GM18951 (cell line): ENCODE data around the gene INAFM1.

ENCODE experiments used
- POLR2A ChIP-seq: IDR thresholded peaks from 4 replicates; pipeline ENCODE4 v1.6.1; 2011; ENCODE audit warnings: mild to moderate bottlenecking; ENCODE audit not compliant: insufficient read length, insufficient read depth; ENCODE audit errors: extremely low read depth
- in situ Hi-C: fragments of 300-500 bp; cut with MboI; formaldehyde crosslinking; loops from one replicate; pipeline ENCODE4 v1.12.0; 2022; ENCODE audit warnings: low sequenced_read_pairs, mixed read lengths, inconsistent platforms; ENCODE audit not compliant: unreplicated experiment

INAFM1 gene

GRCh38 chr19:47231215-47232054 lies 43.2 kb upstream of the INAFM1 start:
- peak; percentile 71 for TF ChIP-seq POLR2A
- in situ Hi-C loops: no loop called here

- in situ Hi-C loops: no loop called here
Observed at GRCh38 chr19:47232422-47233211, 42.1 kb upstream of the INAFM1 start.

GRCh38 chr19:47236072-47236675 lies 38.5 kb upstream of the INAFM1 start:
- in situ Hi-C loops: no loop called here

More at GRCh38 chr19:47232422-47233211, 42.1 kb upstream of the INAFM1 start:
- peak; percentile 33 for TF ChIP-seq POLR2A

GRCh38 chr19:47239152-47239551 lies 35.5 kb upstream of the INAFM1 start:
- no peak for TF ChIP-seq POLR2A
- in situ Hi-C loops: no loop called here

More at GRCh38 chr19:47236072-47236675, 38.5 kb upstream of the INAFM1 start:
- no peak for TF ChIP-seq POLR2A

- in situ Hi-C loops: no loop called here
- no peak for TF ChIP-seq POLR2A
Observed at GRCh38 chr19:47239610-47240296, 34.9 kb upstream of the INAFM1 start.

- TF ChIP-seq POLR2A: no peak
- in situ Hi-C loops: no loop called here
Observed at GRCh38 chr19:47240556-47240955, 34.1 kb upstream of the INAFM1 start.

- in situ Hi-C loops: no loop called here
- TF ChIP-seq POLR2A: no peak
Observed at GRCh38 chr19:47240996-47241918, 33.4 kb upstream of the INAFM1 start.

GRCh38 chr19:47241919-47242577 lies 32.6 kb upstream of the INAFM1 start:
- TF ChIP-seq POLR2A: no peak
- in situ Hi-C loops: no loop called here

- in situ Hi-C loops: no loop called here
- no peak for TF ChIP-seq POLR2A
Observed at GRCh38 chr19:47243364-47243775, 31.3 kb upstream of the INAFM1 start.

- in situ Hi-C loops: no loop called here
- peak; percentile 59 for TF ChIP-seq POLR2A
Observed at GRCh38 chr19:47243776-47244547, 30.7 kb upstream of the INAFM1 start.

- in situ Hi-C loops: no loop called here
- TF ChIP-seq POLR2A: no peak
Observed at GRCh38 chr19:47247308-47247990, 27.2 kb upstream of the INAFM1 start.

- in situ Hi-C loops: loop anchor here (10.0 kb wide), 1 partner anchor 108 kb away; no protein-coding TSS in a partner anchor
Observed at GRCh38 chr19:47253016-47253415, 21.7 kb upstream of the INAFM1 start.
